ENCODE data around the gene MARVELD2.
"Not testable (repeated sequence)": the region's sequence is repeated elsewhere in the genome, so short reads cannot be mapped to it uniquely, and the experiment has no call there.

MARVELD2 gene

DNA sequence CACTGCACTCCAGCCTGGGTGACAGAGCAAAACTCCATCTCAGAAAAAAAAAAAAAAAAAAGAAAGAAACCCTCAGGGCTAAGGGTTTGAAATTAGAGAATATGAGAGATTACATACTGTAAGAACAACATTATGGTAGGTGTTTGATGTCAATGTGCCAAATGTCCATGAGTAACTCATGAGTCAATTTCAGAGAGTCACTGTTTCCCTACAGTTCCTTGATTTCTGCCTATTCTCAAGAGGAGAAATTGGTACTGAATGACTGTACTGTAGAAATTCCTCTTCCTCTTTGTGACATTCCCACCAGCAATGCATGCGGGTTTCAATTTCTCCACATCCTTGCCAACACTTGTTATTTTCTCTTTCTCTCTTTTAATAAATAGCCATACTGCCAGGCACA is 35.2 kb downstream of the MARVELD2 start:
- DNase-seq (ENCODE audit: low spot score): no peak

DNA sequence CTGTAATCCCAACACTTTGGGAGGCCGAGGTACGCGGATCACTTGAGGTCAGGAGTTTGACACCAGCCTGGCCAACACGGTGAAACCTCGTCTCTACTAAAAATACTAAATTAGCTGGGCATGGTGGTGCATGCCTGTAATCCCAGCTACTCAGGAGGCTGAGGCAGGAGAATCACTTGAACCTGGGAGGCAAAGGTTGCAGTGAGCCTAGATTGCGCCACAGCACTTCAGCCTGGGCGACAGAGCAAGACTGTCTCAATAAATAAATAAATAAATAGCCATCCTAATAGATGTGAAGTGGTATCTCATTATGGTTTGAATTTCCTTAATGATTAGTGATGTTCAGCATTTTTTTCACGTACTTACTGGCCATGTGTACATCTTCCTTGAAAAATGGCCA is 35.6 kb downstream of the MARVELD2 start:
- DNase-seq (ENCODE audit: low spot score): not testable (repeated sequence)

DNA sequence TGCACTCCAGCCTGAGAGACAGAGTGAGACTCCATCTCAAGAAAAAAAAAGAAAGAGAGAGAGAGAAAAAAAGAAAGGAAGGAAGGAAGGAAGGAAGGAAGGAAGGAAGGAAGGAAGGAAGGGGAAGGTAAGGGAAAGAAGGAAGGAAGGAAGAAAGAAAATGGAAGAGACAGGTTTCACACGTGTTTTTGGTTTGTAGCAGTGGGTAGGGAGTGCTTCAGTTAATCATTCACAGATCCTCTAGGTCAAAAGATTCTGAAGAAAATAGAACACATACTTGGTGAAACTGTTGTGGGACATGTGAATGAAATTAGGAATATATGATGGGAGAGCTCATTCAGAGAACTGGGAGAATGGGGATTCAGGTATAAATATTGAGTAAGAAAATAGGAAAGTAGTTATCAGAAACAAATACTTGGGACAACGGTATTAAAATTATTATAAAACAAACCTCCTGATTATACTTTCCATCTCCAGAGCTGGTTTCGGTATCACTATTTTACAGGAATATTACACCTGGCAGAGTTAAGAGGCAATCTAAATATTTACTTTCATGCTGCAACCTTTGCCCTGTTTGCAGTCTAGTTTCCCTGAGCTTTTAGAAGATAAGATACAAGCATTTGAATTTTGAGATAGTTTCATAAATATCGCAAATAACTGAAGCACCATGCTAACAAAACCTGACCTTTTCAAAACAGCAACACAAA is 37.2 kb downstream of the MARVELD2 start:
- DNase-seq (ENCODE audit: low spot score): no peak

DNA sequence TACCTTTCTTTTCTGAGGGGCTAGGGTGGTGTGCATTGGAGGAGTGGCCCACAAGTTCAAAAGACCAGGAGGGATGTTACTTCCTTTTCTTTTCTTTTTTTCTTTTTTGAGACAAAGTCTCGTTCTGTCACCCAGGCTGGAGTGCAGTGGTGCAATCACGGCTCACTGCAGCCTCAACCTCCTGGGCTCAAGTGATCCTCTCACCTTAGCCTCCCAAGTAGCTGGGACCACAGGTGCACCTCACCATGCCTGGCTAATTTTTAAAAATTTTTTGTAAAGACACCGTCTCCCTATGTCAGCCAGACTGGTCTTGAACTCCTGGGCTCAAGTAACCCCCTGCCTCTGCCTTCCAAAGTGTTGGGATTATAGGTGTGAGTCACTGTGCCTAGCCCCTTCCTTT is 38.6 kb downstream of the MARVELD2 start:
- DNase-seq (ENCODE audit: low spot score): not testable (repeated sequence)

DNA sequence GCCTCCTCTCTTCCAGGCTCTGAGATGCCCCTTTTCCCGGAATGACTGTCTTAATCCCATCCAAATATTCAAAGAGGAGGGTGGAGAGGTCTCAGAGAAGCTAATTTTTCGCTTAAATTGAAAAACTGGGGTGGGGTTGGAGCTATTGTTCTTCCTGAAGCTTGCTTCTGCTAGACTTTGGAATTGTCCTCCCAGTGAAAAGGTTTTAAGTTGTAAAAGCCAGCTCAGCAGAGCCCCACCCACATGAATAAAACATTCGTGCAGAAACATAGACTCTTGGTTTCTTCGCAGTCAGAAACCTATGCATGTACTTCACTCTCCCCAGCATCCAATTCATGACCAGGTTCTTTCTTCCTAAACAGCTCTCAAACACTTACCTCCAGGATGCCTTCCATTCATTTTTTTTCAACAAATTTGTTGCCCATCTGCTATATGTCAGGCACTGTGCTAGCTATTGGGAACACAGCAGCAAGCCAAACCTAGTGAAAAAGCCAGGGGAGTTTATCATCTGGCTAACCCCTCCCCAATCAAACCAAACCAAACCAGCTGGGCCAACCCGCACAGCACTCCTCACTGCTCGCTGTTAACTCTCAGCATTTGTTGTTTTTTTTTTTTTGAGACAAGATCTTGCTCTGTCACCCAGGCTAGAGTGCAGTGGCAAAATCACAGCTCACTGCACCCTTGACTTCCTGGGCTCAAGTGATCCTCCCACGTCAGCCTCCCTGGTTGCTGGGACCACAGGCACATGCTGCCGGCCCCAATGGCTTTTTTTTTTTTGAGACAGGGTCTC is 39.7 kb downstream of the MARVELD2 start:
- DNase-seq (ENCODE audit: low spot score): no peak

DNA sequence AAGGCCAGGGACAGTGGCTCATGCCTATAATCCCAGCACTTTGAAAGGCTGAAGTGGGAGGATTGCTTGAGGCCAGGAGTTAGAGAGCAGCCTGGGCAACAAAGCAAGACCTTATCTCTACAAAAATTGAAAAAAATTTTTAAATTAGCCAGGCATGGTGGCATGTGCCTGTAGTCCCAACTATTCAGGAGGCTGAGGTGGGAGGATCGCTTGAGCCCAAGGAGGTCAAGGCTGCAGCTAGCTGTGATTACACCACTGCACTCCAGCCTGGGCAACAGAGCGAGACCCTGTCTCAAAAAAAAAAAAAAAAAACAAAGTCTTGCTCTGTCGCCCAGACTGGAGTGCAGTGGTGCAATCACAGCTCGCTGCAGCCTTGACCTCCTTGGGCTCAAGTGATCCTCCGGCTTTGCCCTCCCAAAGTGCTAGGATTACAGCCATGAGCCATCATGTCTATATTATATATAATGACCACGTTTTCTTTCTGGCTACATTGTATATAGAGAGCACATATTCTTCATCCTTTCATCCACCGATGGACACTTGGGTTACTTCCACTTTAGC is 40.6 kb downstream of the MARVELD2 start:
- not testable (repeated sequence) for DNase-seq (ENCODE audit: low spot score)

DNA sequence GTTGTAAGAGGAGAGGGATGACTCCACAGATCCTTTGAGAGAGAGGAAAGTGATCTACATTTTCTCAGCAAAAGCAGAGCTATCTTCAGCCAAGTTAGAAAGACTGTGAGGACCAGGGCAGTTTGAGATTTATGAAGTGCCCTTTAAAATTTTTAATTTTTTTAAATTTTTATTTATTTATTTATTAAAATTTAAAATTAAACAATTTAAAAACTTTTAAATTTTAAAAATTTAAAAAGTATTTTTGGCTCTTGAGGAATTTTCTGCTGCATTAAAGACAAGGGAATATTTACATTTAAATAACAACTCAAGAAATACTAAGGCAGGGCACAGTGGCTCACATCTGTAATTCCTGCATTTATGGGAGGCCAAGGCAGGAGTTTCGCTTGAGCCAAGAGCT is 47.3 kb downstream of the MARVELD2 start:
- no peak for DNase-seq (ENCODE audit: low spot score)

DNA sequence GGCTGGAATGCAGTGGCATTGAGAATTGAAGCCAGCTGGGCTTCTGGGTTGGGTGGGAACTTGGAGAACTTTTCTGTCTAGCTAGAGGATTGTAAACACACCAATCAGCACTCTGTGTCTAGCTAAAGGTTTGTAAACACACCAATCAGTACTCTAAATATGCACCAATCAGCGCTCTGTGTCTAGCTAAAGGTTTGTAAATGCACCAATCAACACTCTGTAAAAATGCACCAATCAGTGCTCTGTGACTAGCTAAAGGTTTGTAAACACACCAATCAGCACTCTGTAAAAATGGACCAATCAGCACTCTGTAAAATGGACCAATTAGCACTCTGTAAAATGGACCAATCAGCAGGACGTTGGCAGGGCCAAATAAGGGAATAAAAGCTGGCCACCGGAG is 51.5 kb downstream of the MARVELD2 start:
- DNase-seq (ENCODE audit: low spot score): not testable (repeated sequence)

DNA sequence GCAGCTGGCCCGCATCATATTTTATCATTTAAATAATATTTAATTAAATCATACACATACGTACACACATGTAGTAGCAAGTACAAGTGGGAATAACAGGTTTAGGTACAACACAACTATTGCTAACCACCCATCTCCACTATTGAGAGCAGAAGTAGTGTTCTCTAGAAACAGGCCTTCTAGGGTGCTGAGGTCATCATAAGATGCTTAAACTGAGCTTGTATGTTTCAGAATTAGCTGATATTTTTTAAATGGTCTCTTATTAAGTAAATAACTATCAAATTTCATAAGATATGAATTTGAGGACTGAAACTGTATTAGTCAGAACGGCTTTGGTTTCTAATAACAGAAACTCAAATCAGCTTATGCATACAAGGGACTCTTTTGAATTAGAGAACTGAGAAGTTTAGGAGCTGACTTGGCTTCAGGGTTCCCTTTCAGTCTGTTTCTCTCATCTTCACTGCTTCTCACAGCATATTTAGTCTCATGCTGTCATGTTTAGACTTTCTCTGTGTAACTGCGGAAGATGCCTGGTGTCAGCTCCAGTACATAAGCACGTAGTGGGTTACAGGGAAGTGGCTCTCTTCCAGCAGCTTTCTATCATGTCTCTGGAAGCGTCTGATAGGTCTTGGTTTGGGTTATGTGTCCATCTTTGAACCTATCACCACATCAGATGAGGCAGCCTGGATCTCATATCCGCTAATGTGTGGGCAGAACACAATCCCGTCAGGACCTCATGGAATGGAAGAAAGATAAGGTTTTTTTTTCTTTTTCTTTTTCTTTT is 52.7 kb downstream of the MARVELD2 start:
- no peak for DNase-seq (ENCODE audit: low spot score)

DNA sequence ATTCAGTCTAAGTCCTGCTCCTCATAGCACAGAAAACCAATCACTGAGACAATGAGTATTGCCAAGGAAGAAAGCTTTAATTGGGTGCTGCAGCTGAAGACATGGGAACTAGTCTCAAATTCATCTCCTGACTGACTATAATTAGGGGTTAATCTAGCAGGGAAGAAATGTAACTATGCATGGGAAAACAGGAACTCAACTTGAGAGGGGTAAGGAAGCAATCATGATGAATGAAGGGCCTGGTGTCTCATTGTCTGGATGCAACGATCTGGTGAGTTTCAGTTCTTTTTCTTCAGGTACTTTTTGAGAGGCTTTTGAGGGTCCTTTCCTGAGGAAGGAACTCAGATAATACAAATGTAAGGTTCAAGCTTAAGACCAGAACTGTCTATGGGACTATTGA is 53.7 kb downstream of the MARVELD2 start:
- no peak for DNase-seq (ENCODE audit: low spot score)

DNA sequence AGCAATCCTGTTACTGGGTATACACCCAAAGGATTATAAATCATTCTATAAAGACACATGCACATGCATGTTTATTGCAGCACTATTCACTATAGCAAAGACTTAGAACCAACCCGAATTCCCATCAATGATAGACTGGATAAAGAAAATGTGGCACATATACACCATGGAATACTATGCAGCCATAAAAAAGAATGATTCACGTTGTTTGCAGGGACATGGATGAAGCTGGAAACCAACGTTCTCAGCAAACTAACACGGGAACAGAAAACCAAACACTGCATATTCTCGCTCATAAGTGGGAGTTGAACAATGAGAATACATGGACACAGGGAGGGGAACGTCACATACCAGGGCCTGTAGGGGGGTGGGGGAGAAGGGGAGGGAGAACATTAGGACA is 56.6 kb downstream of the MARVELD2 start:
- not testable (repeated sequence) for DNase-seq (ENCODE audit: low spot score)

DNA sequence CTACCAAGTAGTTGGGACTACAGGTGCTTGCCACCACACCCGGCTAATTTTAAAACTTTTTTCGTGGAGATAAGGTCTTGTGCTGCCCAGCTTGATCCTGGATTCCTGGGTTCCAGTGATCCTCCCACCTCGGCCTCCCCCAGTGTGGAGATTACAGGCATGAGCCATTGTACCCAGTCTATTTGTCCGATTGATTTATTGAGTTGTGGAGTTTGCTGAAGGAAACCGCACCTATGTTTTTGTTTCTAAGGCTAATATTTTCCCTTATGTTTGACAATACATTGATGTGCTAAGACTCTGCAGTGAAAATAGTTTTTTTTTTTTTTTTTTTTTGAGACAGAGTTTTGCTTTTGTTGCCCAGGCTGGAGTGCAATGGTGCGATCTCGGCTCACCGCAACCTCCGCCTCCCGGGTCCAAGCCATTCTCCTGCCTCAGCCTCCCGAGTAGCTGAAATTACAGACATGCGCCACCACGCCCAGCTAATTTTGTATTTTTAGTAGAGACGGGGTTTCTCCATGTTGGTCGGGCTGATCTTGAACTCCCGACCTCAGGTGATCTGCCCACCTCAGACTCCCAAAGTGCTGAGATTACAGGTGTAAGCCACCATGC is 57.7 kb downstream of the MARVELD2 start:
- DNase-seq (ENCODE audit: low spot score): not testable (repeated sequence)

DNA sequence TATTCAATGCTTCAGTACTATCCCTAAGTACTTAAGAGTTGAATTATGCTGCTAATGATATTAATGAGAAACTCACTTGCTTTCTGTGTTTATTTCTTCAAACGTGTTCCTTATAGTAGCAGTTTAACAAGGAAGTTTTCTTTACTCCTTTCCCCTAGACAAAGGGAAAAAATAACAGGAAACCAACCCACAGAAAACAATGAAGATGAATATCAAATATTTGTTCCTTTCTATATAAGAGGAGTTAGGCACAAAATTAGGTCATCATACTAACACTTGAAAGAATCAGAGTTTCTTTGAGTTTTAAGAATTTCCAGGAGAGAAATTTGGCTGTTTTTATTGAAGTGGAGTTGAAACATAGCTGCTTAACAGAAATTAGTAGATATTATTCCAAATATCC is 62.3 kb downstream of the MARVELD2 start:
- no peak for DNase-seq (ENCODE audit: low spot score)

DNA sequence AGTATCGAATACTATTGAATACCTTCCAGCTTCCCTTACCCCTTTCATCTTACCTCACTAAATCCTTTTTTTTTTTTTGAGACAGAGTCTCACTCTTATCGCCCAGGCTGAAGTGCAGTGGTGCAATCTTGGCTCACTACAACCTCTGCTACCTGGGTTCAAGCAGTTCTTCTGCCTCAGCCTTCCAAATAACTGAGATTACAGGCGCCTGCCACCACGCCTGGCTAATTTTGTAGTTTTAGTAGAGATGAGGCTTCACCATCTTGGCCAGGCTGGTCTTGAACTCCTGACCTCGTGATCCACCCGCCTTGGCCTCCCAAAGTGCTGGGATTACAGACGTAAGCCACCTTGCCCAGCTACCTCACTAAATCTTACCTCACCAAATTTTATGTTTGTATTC is 63.4 kb downstream of the MARVELD2 start:
- not testable (repeated sequence) for DNase-seq (ENCODE audit: low spot score)

DNA sequence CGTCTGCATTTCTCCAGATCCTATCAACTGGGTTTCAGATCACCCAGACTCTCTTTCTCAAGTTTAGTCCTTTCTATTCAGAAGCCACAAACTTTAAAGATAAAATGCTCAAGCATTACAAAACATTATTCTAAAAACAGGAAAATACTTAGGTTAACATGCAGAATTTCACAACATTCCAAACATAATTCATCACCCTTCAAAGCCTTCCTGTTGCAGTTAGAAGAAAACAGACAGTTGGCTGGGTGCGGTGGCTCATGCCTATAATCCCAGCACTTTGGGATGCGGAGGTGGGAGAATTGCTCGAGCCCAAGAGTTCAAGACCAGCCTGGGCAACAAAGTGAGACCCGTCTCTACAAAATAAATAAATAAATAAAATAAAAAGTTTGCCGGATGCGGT is 70.0 kb downstream of the MARVELD2 start:
- no peak for DNase-seq (ENCODE audit: low spot score)

DNA sequence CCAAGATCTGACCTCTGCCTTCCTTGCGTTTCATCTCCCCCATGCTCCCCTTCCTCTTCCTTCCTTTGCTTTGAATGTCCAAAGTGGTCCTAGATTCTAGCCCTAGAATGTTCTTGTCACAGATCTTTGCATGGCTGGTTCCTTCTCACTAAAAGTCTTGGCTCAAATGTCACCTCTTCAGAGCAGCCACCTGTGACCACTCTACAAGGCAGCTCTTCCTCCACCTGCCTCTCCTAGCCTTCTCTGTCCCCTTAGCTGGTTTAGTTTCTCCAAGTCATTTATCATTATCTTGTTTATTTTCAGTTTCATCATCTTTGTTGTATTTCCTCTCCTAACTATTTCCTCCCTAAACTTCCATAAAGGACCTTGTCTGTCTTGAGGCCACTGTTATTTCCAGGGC is 70.6 kb downstream of the MARVELD2 start:
- no peak for DNase-seq (ENCODE audit: low spot score)

DNA sequence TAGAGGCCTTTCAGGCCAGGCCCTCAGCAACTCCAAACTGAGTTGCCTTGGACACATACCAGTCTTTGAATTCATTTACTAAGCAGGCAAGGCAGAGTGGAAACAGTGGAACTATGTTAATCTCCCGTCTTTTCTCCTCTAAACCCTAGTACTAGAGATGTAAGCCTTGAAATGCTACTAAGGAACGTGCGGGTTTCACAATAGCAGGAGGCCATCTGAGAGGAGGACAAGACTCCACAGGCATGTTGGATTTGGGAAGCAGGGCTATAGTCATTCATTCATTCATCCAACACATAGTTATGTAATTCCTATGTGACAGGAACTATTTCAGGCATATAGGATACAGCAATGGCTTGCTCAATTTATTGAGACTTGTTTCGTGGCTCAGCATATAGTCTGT is 74.3 kb downstream of the MARVELD2 start:
- no peak for DNase-seq (ENCODE audit: low spot score)

DNA sequence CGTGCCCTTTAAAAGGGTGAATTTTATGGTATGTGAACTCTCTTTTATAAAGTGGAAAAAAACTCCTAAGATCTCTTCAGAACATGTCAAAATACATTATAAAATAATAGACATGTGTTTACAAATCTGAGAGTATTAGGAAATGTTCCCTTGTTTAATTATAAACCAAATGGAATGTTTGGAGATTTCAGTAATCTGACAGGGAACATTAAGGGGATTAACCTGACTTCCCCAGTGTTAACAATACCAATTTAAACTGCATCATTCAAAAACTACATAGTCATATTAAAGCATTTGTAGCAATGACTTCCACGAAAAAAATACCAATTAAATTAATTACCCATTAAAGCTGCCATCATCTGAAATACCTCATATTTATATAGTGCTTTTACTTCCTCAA is 76.1 kb downstream of the MARVELD2 start:
- no peak for DNase-seq (ENCODE audit: low spot score)

DNA sequence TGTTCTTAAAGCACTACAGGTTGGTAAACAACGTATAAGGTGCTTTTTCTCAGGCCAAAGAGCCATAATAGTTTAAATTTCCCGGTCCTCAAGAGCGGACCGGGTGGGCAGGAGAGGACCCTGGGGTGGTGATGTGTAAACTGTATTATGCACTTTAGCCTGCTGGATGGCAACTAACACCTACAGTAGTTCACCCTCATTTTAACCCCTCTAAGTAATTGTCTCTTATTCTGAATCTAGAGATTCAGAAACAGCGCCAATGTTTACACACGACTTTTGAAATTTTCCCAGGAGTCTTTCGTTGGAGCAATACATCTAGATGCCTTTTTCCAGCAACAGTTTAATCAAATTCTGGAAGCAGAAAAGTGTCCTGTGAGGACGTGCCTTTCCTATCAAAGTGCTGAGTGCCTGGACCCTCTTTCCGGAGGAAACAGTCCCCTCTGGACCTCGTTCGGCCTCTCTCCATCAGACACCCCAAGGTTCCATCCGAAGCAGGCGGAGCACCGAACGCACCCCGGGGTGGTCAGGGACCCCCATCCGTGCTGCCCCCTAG is 77.0 kb downstream of the MARVELD2 start:
- DNase-seq (ENCODE audit: low spot score): no peak

DNA sequence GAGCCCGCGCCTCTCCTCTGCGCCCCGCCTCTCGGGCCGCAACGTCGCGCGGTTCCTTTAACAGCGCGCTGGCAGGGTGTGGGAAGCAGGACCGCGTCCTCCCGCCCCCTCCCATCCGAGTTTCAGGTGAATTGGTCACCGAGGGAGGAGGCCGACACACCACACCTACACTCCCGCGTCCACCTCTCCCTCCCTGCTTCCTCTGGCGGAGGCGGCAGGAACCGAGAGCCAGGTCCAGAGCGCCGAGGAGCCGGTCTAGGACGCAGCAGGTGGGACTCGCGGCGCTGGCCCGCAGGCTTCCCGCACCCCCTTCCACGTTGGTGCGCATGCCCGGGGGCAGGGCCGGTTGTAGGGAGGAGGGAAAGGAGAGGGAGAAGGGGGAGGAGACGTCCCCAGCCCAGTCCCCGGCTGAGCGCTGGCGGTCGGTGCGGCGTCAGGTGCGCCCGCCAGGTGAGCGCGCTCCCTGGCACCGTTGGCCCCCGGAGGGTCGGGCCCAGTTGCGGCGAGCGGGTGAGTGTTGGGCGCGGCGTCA is 77.5 kb downstream of the MARVELD2 start, which contains the start of gene OCLN:
Gene OCLN (plus strand): TSS at position 400 of the 532 bp plus-strand sequence. CDS start 11,455 bp downstream, outside the sequence.
- DNase-seq (ENCODE audit: low spot score): no peak

DNA sequence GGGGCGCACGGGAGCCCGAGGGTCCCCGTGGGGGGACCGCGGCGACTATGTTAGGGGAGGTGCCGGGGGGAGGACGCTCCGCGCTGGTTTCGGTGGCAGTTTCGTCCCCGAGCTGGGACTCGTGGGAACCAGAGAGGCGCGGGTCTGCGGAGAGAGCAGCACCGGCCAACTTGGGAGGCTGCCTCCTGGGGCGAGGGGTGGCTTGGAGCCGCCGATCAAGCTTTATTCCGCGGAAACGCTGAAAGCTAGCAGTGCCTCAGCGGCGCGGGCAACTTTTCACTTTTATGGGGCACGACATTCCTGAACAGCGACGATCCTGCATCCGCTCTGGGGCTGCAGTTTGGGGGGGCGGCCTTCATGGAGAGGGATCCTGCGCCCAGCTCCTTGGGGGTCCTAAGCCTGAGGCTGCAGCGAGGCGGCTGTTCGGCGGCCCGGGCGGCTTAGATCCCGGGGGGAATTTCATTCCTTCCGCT is 78.0 kb downstream of the MARVELD2 start:
- no peak for DNase-seq (ENCODE audit: low spot score)
